WTC11 (cell line): ENCODE results near the gene NUDT15.

ENCODE experiments used
- CTCF ChIP-seq: fragments of 200-600 bp; IDR thresholded peaks from 2 replicates; pipeline ENCODE4 v1.8.0; 2022; ENCODE audit warnings: antibody characterized with exemption
- ETV6 ChIP-seq: sonication (generic); formaldehyde crosslinking; IDR thresholded peaks from 2 replicates; pipeline ENCODE4 v1.8.1; 2022; ENCODE audit warnings: mild to moderate bottlenecking, missing genetic modification reagents

GRCh38 chr13:48019796-48020195 is 17.7 kb upstream of the NUDT15 start:
- TF ChIP-seq CTCF (no peak), ETV6 (CRISPR knock-in tag) (no peak)
